Gastrocnemius medialis (tissue), 4 donors: ENCODE data around the gene LGALS7B.
"Not testable (repeated sequence)": the region's sequence is repeated elsewhere in the genome, so short reads cannot be mapped to it uniquely, and the experiment has no call there.

Source experiments
- CTCF ChIP-seq, 5 experiments: fragments of 450-650 bp in 3 of 5; fragments of 200-600 bp in 2 of 5; sonication (generic) in 2 of 5; IDR thresholded peaks in 4 of 5; conservative IDR thresholded peaks in 1 of 5; 1 replicate in 4 of 5; 2 replicates in 1 of 5; pipeline ENCODE4 v1.5.1; 2016 to 2019; ENCODE audit warnings: antibody characterized with exemption in 5 of 5, mild to moderate bottlenecking in 3 of 5, moderate library complexity in 3 of 5
- POLR2A ChIP-seq, 2 donors: fragments of 450-650 bp; IDR thresholded peaks; one replicate each; pipeline ENCODE4 v1.6.1; 2017; ENCODE audit warnings: antibody characterized with exemption in 2 of 2, mild to moderate bottlenecking in 2 of 2, moderate library complexity in 2 of 2

DNA sequence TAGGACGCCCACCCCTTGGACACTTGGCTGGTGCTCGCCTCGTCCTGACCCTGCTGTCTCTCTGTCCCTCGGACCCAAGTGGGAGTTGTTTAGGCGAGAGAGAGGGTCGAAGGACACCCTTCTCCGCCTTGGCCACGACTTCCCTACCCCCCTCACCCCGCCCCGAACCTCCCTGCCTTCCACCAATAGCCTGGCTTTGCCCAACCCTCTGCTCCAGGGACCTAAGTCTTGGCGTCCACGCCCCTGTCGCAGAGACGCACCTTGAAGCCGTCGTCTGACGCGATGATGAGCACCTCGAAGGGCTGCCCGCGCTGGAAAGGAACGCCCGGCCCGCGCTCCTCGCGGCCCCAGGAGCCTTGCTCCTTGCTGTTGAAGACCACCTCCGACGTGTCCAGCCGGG lies 17.4 kb upstream of the LGALS7B start:
- not testable (repeated sequence) for TF ChIP-seq CTCF (IDR thresholded peaks at IDR 0.05 in 4 of 5, conservative IDR thresholded peaks at IDR 0.05 in 1 of 5); POLR2A (IDR thresholded peaks at IDR 0.05)
